CD14-positive monocyte (primary cell): ENCODE data around the gene ELAPOR2. TPM values are rescaled to one million over a fixed set of nuclear protein-coding genes. Genes with fewer than 3 reads are reported as not detected.

Experiments
- DNase-seq, 3 donors: peaks; one replicate each; pipeline ENCODE4 v3.0.0-alpha.2; 2011 to 2022
- H2AFZ ChIP-seq: 2 replicates; pipeline ENCODE4 v1.6.0; 2012; ENCODE audit warnings: mild to moderate bottlenecking, low read depth, low read length, inconsistent platforms; ENCODE audit not compliant: insufficient read depth, poor library complexity, severe bottlenecking
- H3K27ac ChIP-seq, 2 donors: 1 replicate in 1 of 2; 2 replicates in 1 of 2; pipeline ENCODE4 v1.5.1; 2012 to 2013; ENCODE audit warnings: low read length in 2 of 2, control low read depth in 1 of 2, inconsistent platforms in 1 of 2, low read depth in 1 of 2, mild to moderate bottlenecking in 1 of 2
- H3K27me3 ChIP-seq, 2 donors: one replicate each; pipeline versions ENCODE4 v1.6.0 to v1.6.1; 2011 to 2013; ENCODE audit warnings: low read length in 2 of 2; ENCODE audit not compliant: control insufficient read depth in 2 of 2, insufficient read depth in 2 of 2
- H3K36me3 ChIP-seq, 2 donors: replicated peaks in 1 of 2; 1 replicate in 1 of 2; 2 replicates in 1 of 2; pipeline versions ENCODE4 v1.5.1 to v1.6.1; 2012 to 2013; ENCODE audit warnings: low read length in 2 of 2, control low read depth in 1 of 2, inconsistent platforms in 1 of 2, mild to moderate bottlenecking in 1 of 2; ENCODE audit not compliant: insufficient read depth in 2 of 2, control insufficient read depth in 1 of 2
- H3K4me1 ChIP-seq, 2 donors: 1 replicate in 1 of 2; 2 replicates in 1 of 2; pipeline versions ENCODE4 v1.5.1 to v1.6.1; 2012 to 2013; ENCODE audit warnings: low read length in 2 of 2, control low read depth in 1 of 2, inconsistent platforms in 1 of 2, mild to moderate bottlenecking in 1 of 2, moderate library complexity in 1 of 2; ENCODE audit not compliant: insufficient read depth in 2 of 2, control insufficient read depth in 1 of 2
- H3K4me2 ChIP-seq: replicated peaks from 2 replicates; pipeline ENCODE3; 2012; ENCODE audit warnings: low read length, moderate library complexity, mild to moderate bottlenecking; ENCODE audit not compliant: poor library complexity, severe bottlenecking; ENCODE audit errors: extremely low read depth
- H3K4me3 ChIP-seq, 3 experiments: fragments of 200-600 bp in 1 of 3; sonication (generic) in 1 of 3; replicated peaks in 1 of 3; 1 replicate in 2 of 3; 2 replicates in 1 of 3; pipeline ENCODE4 v1.5.1; 2011 to 2013; ENCODE audit warnings: low read length in 3 of 3, mild to moderate bottlenecking in 3 of 3, control low read depth in 2 of 3, low read depth in 2 of 3, inconsistent platforms in 1 of 3, moderate library complexity in 1 of 3
- H3K79me2 ChIP-seq: 2 replicates; pipeline ENCODE4 v1.6.0; 2012; ENCODE audit warnings: mild to moderate bottlenecking, control low read depth, inconsistent platforms, low read length, moderate library complexity; ENCODE audit not compliant: insufficient read depth
- H3K9ac ChIP-seq: 2 replicates; pipeline ENCODE4 v1.6.0; 2017; ENCODE audit warnings: low read length, mild to moderate bottlenecking; ENCODE audit not compliant: insufficient read depth, poor library complexity, severe bottlenecking
- H3K9me3 ChIP-seq, 2 donors: replicated peaks in 1 of 2; 1 replicate in 1 of 2; 2 replicates in 1 of 2; pipeline versions ENCODE4 v1.5.1 to v1.6.1; 2012 to 2013; ENCODE audit warnings: low read length in 2 of 2, control low read depth in 1 of 2; ENCODE audit not compliant: control insufficient read depth in 1 of 2, insufficient read depth in 1 of 2
- H4K20me1 ChIP-seq: 2 replicates; pipeline ENCODE4 v1.6.0; 2012; ENCODE audit warnings: mild to moderate bottlenecking, low read length, control low read depth, moderate library complexity; ENCODE audit not compliant: insufficient read depth
- H3K27ac Mint-ChIP-seq, 7 donors: one replicate each; pipeline ENCODE4 v1.8.0; 2020; ENCODE audit warnings: mild to moderate bottlenecking in 7 of 7, mixed read lengths in 7 of 7, moderate library complexity in 6 of 7, inconsistent platforms in 2 of 7
- H3K27me3 Mint-ChIP-seq, 3 donors: one replicate each; pipeline ENCODE4 v1.8.0; 2021 to 2022; ENCODE audit warnings: low read depth in 3 of 3, mild to moderate bottlenecking in 3 of 3, mixed read lengths in 3 of 3, moderate library complexity in 3 of 3, inconsistent platforms in 1 of 3
- H3K36me3 Mint-ChIP-seq, 2 donors: one replicate each; pipeline ENCODE4 v1.8.0; 2020; ENCODE audit warnings: mixed read lengths in 2 of 2, inconsistent platforms in 1 of 2, mild to moderate bottlenecking in 1 of 2
- H3K4me1 Mint-ChIP-seq: one replicate; pipeline ENCODE4 v1.8.0; 2020; ENCODE audit warnings: mild to moderate bottlenecking, mixed read lengths
- H3K4me3 Mint-ChIP-seq, 2 donors: one replicate each; pipeline ENCODE4 v1.8.0; 2020; ENCODE audit warnings: mild to moderate bottlenecking in 2 of 2, mixed read lengths in 2 of 2, moderate library complexity in 1 of 2
- H3K9me3 Mint-ChIP-seq, 7 donors: one replicate each; pipeline ENCODE4 v1.8.0; 2020 to 2022; ENCODE audit warnings: mixed read lengths in 7 of 7, mild to moderate bottlenecking in 6 of 7, moderate library complexity in 6 of 7, inconsistent platforms in 2 of 7
- CTCF ChIP-seq: fragments of 200-600 bp; IDR thresholded peaks from one replicate; pipeline ENCODE4 v1.8.0; 2022; ENCODE audit warnings: antibody characterized with exemption, mild to moderate bottlenecking
- WGBS: methylation state at CpG from one replicate; pipeline ENCODE4 v1.1.5; 2013; ENCODE audit warnings: missing lambda C conversion rate; ENCODE audit not compliant: insufficient coverage; 5-methylcytosine and 5-hydroxymethylcytosine counted together
- intact Hi-C, 2 donors: fragments of 100-400 bp; cut with micrococcal nuclease; formaldehyde crosslinking; loops; one replicate each; pipeline versions ENCODE4 v1.15.0 to v1.15.1; 2023
- polyA plus RNA-seq, 3 donors: library from polyadenylated mRNA; depleted of rRNA in 1 of 3; unstranded in 2 of 3; stranded (reverse) in 1 of 3; fragments of 300-500 nt in 2 of 3; fragments of >200 nt in 1 of 3; fragmentation: Illumina TruSeq in 2 of 3; gene quantifications; 1 replicate in 2 of 3; 2 replicates in 1 of 3; pipeline ENCODE4 v1.2.3, GENCODE V29; 2012 to 2021

Gene ELAPOR2
- polyA plus RNA-seq, 3 donors, result 0.07 TPM; not detected in 2

GRCh38 chr7:87021285-87021684 lies 38.2 kb downstream of the ELAPOR2 start:
- Mint-ChIP-seq H3K36me3 (no peaks in the 10 kb centered on the region), H3K4me1 (no peaks in the 10 kb centered on the region), H3K9me3 (peaks cover 0 to 3% (median 2%) of the 10 kb centered on the region in 7 donors), H3K4me3 (no peak overlapping the region), H3K27me3 (no peaks in the 10 kb centered on the region), H3K27ac (no peak overlapping the region)
- Histone ChIP-seq H3K27me3 (no peaks in the 10 kb centered on the region), H3K27ac (no peak overlapping the region), H3K4me2 (no peak overlapping the region), H3K79me2 (no peaks in the 10 kb centered on the region), H3K4me3 (no peak overlapping the region), H3K9me3 (no peaks in the 10 kb centered on the region), H2AFZ (no peak overlapping the region), H3K4me1 (no peaks in the 10 kb centered on the region), H3K9ac (no peak overlapping the region), H3K36me3 (no peaks in the 10 kb centered on the region), H4K20me1 (no peaks in the 10 kb centered on the region)
- no peak for DNase-seq
- intact Hi-C loops, result no loop called here
- no peak for TF ChIP-seq CTCF
- no CpG with 5 or more reads among the region's 2 CpGs for WGBS

DNA sequence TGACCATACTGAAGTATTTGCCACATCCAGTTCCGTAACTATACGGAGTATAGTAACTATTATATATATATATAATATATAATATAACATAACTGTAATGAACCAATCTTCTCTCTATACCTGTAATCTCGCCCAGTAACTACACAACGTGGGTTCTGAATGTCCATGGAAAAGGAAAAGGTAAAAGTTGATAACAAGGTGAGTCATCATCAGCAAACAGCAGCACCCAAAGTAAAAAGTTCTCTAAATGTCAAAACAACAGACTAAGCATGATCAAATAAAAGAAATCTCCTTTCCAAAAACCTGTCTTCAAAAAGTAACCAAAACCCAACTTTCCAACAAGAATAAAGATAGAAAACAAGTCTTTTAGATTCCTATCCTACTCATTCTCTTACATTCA lies 42.8 kb downstream of the ELAPOR2 start:
- Mint-ChIP-seq H3K4me3 (no peak overlapping the region), H3K36me3 (no peaks in the 10 kb centered on the region), H3K27me3 (peaks cover 0 to 3% (median 0%) of the 10 kb centered on the region in 3 donors), H3K4me1 (no peaks in the 10 kb centered on the region), H3K9me3 (peaks cover 0 to 2% (median 0%) of the 10 kb centered on the region in 7 donors), H3K27ac (no peak overlapping the region)
- H2AFZ ChIP-seq, result no peak overlapping the region
- H3K27me3 ChIP-seq, result no peaks in the 10 kb centered on the region
- H3K4me1 ChIP-seq, result no peaks in the 10 kb centered on the region
- no peaks in the 10 kb centered on the region for H3K79me2 ChIP-seq
- no peaks in the 10 kb centered on the region for H3K9me3 ChIP-seq
- no peak overlapping the region for H3K4me2 ChIP-seq
- H3K36me3 ChIP-seq, result no peaks in the 10 kb centered on the region
- H3K9ac ChIP-seq, result no peak overlapping the region
- TF ChIP-seq CTCF, result no peak
- DNase-seq, result no peak
- intact Hi-C loops, result no loop called here
- WGBS, result no CpG with 5 or more reads among the region's 4 CpGs
- no peak overlapping the region for H3K27ac ChIP-seq
- H3K4me3 ChIP-seq, result no peak overlapping the region
- H4K20me1 ChIP-seq, result no peaks in the 10 kb centered on the region
